AG04449 (cell line): ENCODE measurements around the gene GPR45.

Experiments used
- CTCF ChIA-PET: fragments of 350-600 bp; formaldehyde crosslinking; extraction: SDS; loops from one replicate; lab custom pipeline; 2021; ENCODE audit warnings: antibody characterized with exemption; lab: Yijun Ruan, JAX
- POLR2A ChIA-PET: fragments of 400-600, 350-600 bp; formaldehyde crosslinking; extraction: SDS; loops from one replicate; lab custom pipeline; 2020; ENCODE audit warnings: antibody characterized with exemption, inconsistent platforms; lab: Yijun Ruan, JAX
- DNase-seq: peaks from one replicate; pipeline ENCODE4 v3.0.0-alpha.2; 2010; ENCODE audit warnings: low read depth, low spot score
- H3K4me3 ChIP-seq: 2 replicates; pipeline ENCODE4 v1.5.1; 2011; ENCODE audit warnings: low read depth, mild to moderate bottlenecking, control low read depth, low read length
- CTCF ChIP-seq: IDR thresholded peaks from one replicate; pipeline ENCODE4 v1.5.1; 2011; ENCODE audit warnings: mild to moderate bottlenecking, moderate library complexity, low read length, control low read depth, inconsistent platforms; ENCODE audit not compliant: insufficient read depth; ENCODE audit errors: missing control alignments

The GPR45 gene

GRCh38 chr2:105231232-105231619, 10.3 kb upstream of the GPR45 start:
- ChIA-PET POLR2A (interaction anchor here (0.6 kb wide), 1 partner anchor 255 kb away, joined by 3 read pairs; no protein-coding TSS in a partner anchor), CTCF (interaction anchor here (0.6 to 15.8 kb wide), 4 partner anchors 13 to 116 kb away, joined by 3 to 586 read pairs (median 3); no protein-coding TSS in a partner anchor)
- H3K4me3 ChIP-seq = no peak overlapping the region
- no peak for TF ChIP-seq CTCF
- no peak for DNase-seq

GRCh38 chr2:105235388-105236059, 6.0 kb upstream of the GPR45 start:
- ChIA-PET CTCF (interaction anchor here (0.6 to 15.8 kb wide), 35 partner anchors 8 to 197 kb away, joined by 3 to 586 read pairs (median 4); partner anchors contain the start of gene MRPS9), POLR2A (no interaction called here)
- TF ChIP-seq CTCF = peak; percentile 71
- DNase-seq = no peak
- no peak overlapping the region for H3K4me3 ChIP-seq

- H3K4me3 ChIP-seq = no peak overlapping the region
- ChIA-PET POLR2A (no interaction called here), CTCF (interaction anchor here (0.6 to 15.8 kb wide), 34 partner anchors 8 to 198 kb away, joined by 3 to 586 read pairs (median 4); partner anchors contain the start of gene MRPS9)
- DNase-seq = no peak
- TF ChIP-seq CTCF = no peak
These were observed 5.5 kb upstream of the GPR45 start for GRCh38 chr2:105236060-105236424.

- TF ChIP-seq CTCF = no peak
- DNase-seq = no peak
- POLR2A ChIA-PET = no interaction called here
- CTCF ChIA-PET = interaction anchor here (0.7 to 15.8 kb wide), 27 partner anchors 8 to 483 kb away, joined by 3 to 586 read pairs (median 4); no protein-coding TSS in a partner anchor
- no peak overlapping the region for H3K4me3 ChIP-seq
These were observed 4.3 kb upstream of the GPR45 start for GRCh38 chr2:105237045-105237765.

GRCh38 chr2:105238664-105239240, 2.8 kb upstream of the GPR45 start:
- no peak for TF ChIP-seq CTCF
- ChIA-PET CTCF (interaction anchor here (0.8 to 15.8 kb wide), 20 partner anchors 10 to 299 kb away, joined by 3 to 586 read pairs (median 5); no protein-coding TSS in a partner anchor), POLR2A (interaction anchor here (0.7 kb wide), 1 partner anchor 22 kb away, joined by 3 read pairs; no protein-coding TSS in a partner anchor)
- no peak for DNase-seq
- no peak overlapping the region for H3K4me3 ChIP-seq
